Kidney (tissue), 14 donors: ENCODE measurements around the gene PRRC2C. TPM values are rescaled to one million over a fixed set of nuclear protein-coding genes. Genes with fewer than 3 reads are reported as not detected.
A peak's percentile ranks its signal among the peaks of the same experiment; 100 is the strongest.

Experiments
- DNase-seq, 5 donors: peaks; one replicate each; pipeline ENCODE4 v3.0.0-alpha.2; 2013 to 2020
- FAIRE-seq: peaks from 2 replicates; lab custom pipeline; 2012; peaks lifted over from hg19 to GRCh38; lab: Jason Lieb, UNC
- H3K27ac ChIP-seq, 2 donors: one replicate each; pipeline ENCODE4 v1.7.0; 2013; ENCODE audit warnings: low read depth in 2 of 2, low read length in 2 of 2, inconsistent platforms in 1 of 2
- H3K27me3 ChIP-seq: one replicate; pipeline ENCODE4 v1.7.1; 2013; ENCODE audit warnings: low read length, inconsistent platforms; ENCODE audit not compliant: control insufficient read depth, insufficient read depth
- H3K36me3 ChIP-seq, 3 donors: one replicate each; pipeline versions ENCODE4 v1.7.0 to v1.7.1; 2013; ENCODE audit warnings: low read length in 3 of 3, control low read depth in 1 of 3, inconsistent platforms in 1 of 3; ENCODE audit not compliant: insufficient read depth in 3 of 3, control insufficient read depth in 2 of 3
- H3K4me1 ChIP-seq, 3 donors: one replicate each; pipeline versions ENCODE4 v1.7.0 to v1.7.1; 2013; ENCODE audit warnings: low read length in 3 of 3, inconsistent platforms in 1 of 3, low read depth in 1 of 3; ENCODE audit not compliant: control insufficient read depth in 2 of 3, insufficient read depth in 2 of 3
- H3K4me3 ChIP-seq, 3 donors: one replicate each; pipeline versions ENCODE4 v1.7.0 to v1.8.1; 2013; ENCODE audit warnings: low read length in 3 of 3, control low read depth in 1 of 3, inconsistent platforms in 1 of 3
- H3K9ac ChIP-seq, 3 donors: one replicate each; pipeline versions ENCODE4 v1.7.0 to v1.7.1; 2013; ENCODE audit warnings: low read length in 3 of 3, control low read depth in 1 of 3, inconsistent platforms in 1 of 3
- H3K9me3 ChIP-seq, 3 donors: one replicate each; pipeline versions ENCODE4 v1.7.0 to v1.7.1; 2013; ENCODE audit warnings: low read length in 3 of 3, control low read depth in 1 of 3, inconsistent platforms in 1 of 3; ENCODE audit not compliant: control insufficient read depth in 2 of 3, insufficient read depth in 1 of 3
- CTCF ChIP-seq: IDR thresholded peaks from 3 replicates; pipeline ENCODE4 v1.5.1; 2012; ENCODE audit warnings: mild to moderate bottlenecking, moderate library complexity, borderline replicate concordance; ENCODE audit not compliant: insufficient read depth; ENCODE audit errors: extremely low read depth
- intact Hi-C: fragments of 100-400 bp; cut with DNase I; formaldehyde crosslinking; loops from one replicate; pipeline ENCODE4 v1.11.1; 2022
- polyA plus RNA-seq: library from polyadenylated mRNA; stranded (reverse); fragments of 350-450 nt; fragmentation: Illumina TruSeq; extraction: RNeasy Lipid Tissue Mini Kit (QIAGEN cat#74804); gene quantifications from one replicate; pipeline ENCODE4 v1.2.3, GENCODE V29; 2014; ENCODE audit warnings: low read depth, low replicate concordance; ENCODE audit not compliant: insufficient read depth
- total RNA-seq: library from RNA; stranded (reverse); fragmentation: NEBNext Ultra II Directional; extraction: Animal tissue kit (Norgen Biotek cat#: 25700); gene quantifications from one replicate; pipeline ENCODE4 v1.2.1, GENCODE V29; 2021
- donor health status: control.
- donor health status: control.
- donor health status: control.
- donor health status: control.
- donor health status: control.
- donor health status: DM: yes; HTN: yes; CAD: no.
- donor health status: Normal renal cell carcinoma (clear cell type).

PRRC2C gene
- total and polyA plus RNA-seq, 2 donors from 2014 or later, result 28.1 to 152 TPM

DNA sequence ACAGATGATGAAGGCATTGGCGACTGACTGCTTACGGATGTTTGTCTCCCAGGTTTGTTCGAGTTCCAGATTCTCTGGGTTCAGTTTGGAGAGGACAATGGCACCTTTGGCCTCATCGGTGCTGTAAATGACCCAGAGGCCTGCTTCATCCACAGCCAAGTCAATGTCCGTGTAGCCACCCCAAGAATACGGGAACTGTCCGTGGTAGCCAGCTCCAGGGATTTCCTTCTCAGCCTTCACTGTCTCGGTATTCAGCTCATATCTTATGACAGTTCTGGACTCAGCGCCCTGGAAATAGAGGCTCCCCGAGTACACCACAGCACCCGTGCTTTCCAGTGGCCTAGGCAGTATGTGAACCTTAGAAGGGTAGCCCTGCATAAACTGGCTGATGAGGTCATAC is 150.8 kb downstream of the PRRC2C start:
- H3K36me3 ChIP-seq, result no peaks in the 10 kb centered on the region
- FAIRE-seq, result no peak
- intact Hi-C loops, result no loop called here
- no peak overlapping the region for H3K4me3 ChIP-seq
- no peak overlapping the region for H3K9ac ChIP-seq
- no peaks in the 10 kb centered on the region for H3K9me3 ChIP-seq
- no peak for TF ChIP-seq CTCF
- no peak overlapping the region for H3K27ac ChIP-seq
- H3K27me3 ChIP-seq, result no peaks in the 10 kb centered on the region
- no peaks in the 10 kb centered on the region for H3K4me1 ChIP-seq
- DNase-seq, result peak in 1 of 5 donors; percentile 13

GRCh38 chr1:171637928-171638576 is 152.7 kb downstream of the PRRC2C start:
- intact Hi-C loops, result no loop called here
- H3K4me3 ChIP-seq, result no peak overlapping the region
- H3K4me1 ChIP-seq, result no peaks in the 10 kb centered on the region
- H3K36me3 ChIP-seq, result no peaks in the 10 kb centered on the region
- DNase-seq (no peak), FAIRE-seq (no peak)
- H3K27ac ChIP-seq, result no peak overlapping the region
- H3K27me3 ChIP-seq, result no peaks in the 10 kb centered on the region
- no peaks in the 10 kb centered on the region for H3K9me3 ChIP-seq
- TF ChIP-seq CTCF, result no peak
- no peak overlapping the region for H3K9ac ChIP-seq

DNA sequence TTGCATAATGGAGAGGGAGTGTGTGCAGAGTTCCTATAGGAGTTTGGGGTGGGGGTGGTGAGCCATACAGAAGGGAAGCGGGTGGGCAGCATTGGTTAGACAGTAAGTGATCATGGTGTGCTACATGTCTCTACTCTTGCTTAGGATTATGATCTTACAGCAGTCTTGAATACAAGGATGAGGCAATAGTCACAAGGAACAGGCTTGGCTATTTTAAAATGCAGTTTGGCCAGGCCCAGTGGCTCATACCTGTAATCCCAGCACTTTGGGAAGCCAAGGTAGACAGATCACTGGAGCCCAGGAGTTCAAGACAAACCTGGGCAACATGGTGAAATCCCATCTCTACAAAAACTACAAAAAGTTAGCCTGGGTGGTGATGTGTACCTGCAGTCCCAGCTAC is 154.9 kb downstream of the PRRC2C start:
- no peak for FAIRE-seq
- TF ChIP-seq CTCF, result no peak
- Histone ChIP-seq H3K9me3 (no peaks in the 10 kb centered on the region), H3K4me1 (peaks cover 0 to 6% (median 0%) of the 10 kb centered on the region in 3 donors), H3K9ac (no peak overlapping the region), H3K27me3 (no peaks in the 10 kb centered on the region), H3K36me3 (no peaks in the 10 kb centered on the region), H3K27ac (no peak overlapping the region), H3K4me3 (no peak overlapping the region)
- DNase-seq, result no peak
- intact Hi-C loops, result loop anchor here (10.0 kb wide), 1 partner anchor 345 kb away; no protein-coding TSS in a partner anchor
